Stimulated activated naive CD4-positive, alpha-beta T cell treated with Interleukin-2 at 50 U/mL for 16 hours (primary cell): ENCODE data around the gene RPS16.

Experiments used
- DNase-seq: peaks from one replicate; lab custom pipeline; 2025; lab: John Stamatoyannopoulos, UW

RPS16 gene

DNA sequence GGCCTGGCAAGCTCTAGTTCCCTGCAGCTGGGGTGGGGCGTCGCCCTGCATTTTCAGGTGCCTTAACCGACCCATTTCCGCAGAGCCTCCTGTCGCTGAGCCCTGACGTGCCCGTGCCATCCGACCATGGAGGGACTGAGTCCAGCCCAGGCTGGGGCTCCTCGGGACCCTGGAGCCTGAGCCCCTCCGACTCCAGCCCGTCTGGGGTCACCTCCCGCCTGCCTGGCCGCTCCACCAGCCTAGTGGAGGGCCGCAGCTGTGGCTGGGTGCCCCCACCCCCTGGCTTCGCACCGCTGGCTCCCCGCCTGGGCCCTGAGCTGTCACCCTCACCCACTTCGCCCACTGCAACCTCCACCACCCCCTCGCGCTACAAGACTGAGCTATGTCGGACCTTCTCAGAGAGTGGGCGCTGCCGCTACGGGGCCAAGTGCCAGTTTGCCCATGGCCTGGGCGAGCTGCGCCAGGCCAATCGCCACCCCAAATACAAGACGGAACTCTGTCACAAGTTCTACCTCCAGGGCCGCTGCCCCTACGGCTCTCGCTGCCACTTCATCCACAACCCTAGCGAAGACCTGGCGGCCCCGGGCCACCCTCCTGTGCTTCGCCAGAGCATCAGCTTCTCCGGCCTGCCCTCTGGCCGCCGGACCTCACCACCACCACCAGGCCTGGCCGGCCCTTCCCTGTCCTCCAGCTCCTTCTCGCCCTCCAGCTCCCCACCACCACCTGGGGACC, 27.9 kb downstream of the RPS16 start:
- DNase-seq = peak; percentile 55

- DNase-seq = no peak
Measured at GRCh38 chr19:39407410-39407659, 28.4 kb downstream of the RPS16 start.

GRCh38 chr19:39406656-39407409, 28.9 kb downstream of the RPS16 start, which contains the start of gene ZFP36:
Gene ZFP36, plus strand, starts transcription at chr19:39406847. Its CDS starts 58 bp downstream, at chr19:39406905.
- peak; percentile 83 for DNase-seq

DNA sequence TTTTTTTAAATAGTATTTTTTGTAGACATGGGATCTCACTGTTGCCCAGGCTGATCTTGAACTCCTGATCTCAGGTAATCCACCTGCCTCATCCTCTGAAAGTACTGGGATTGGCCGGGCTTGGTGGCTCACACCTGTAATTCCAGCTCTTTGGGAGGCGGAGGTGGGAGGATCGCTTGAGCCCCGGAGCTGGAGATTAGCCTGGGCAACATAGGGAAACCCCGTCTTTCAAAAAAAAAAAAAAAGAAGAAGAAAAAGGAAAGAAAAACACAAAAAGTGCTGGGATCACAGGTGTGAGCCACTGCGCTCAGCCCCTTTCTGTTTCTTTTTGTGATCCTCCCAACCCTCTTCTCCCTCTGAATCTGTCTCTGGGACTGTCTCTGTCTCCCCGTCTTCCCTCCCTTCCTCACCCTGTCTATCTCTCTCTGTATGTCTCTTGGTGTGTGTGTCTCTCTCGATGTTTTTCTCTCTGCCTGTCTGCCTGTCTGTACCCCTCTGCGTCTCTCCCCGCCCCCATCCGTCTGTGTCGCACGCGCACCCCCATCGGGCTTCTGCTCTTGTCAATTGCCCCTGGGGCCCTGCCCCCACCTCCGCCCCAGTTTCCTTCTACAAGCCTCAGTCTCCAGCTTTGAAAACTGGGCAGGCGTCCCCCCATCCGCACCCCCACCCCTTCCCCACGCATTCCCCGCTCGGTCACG, 29.6 kb downstream of the RPS16 start:
- DNase-seq = peak; percentile 78

DNA sequence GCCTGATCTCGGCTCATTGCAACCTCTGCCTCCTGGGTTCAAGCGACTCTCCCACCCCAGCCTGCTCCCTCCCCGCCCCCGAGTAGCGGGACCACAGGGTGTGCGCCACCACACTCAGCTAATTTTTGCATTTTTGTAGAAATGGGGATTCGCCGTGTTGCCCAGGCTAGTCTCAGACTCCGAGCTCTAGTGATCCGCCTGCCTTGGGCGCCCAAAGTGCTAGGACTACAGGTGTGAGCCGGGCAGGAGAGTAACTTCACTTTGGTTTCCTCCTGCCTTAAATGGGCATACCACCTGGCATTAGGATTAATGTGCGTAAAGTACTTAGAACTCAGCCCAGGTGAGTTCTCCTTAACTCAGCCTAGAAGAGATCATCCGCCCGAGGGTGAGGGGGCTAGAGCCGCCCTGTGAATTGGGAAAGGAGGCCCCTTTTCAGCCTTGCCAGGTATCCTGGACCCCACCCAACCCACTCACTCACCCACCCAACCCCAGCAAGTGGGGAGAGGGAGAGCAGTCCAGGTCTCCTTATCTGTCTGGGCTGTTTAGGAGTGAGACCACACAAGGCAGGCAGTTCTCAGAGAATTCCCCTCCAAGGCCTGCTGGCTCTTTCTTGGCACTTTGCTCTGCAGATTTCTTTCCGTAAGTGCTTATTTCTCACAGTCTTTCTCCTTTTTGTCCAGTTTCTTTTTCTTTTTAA, 30.3 kb downstream of the RPS16 start:
- no peak for DNase-seq

DNA sequence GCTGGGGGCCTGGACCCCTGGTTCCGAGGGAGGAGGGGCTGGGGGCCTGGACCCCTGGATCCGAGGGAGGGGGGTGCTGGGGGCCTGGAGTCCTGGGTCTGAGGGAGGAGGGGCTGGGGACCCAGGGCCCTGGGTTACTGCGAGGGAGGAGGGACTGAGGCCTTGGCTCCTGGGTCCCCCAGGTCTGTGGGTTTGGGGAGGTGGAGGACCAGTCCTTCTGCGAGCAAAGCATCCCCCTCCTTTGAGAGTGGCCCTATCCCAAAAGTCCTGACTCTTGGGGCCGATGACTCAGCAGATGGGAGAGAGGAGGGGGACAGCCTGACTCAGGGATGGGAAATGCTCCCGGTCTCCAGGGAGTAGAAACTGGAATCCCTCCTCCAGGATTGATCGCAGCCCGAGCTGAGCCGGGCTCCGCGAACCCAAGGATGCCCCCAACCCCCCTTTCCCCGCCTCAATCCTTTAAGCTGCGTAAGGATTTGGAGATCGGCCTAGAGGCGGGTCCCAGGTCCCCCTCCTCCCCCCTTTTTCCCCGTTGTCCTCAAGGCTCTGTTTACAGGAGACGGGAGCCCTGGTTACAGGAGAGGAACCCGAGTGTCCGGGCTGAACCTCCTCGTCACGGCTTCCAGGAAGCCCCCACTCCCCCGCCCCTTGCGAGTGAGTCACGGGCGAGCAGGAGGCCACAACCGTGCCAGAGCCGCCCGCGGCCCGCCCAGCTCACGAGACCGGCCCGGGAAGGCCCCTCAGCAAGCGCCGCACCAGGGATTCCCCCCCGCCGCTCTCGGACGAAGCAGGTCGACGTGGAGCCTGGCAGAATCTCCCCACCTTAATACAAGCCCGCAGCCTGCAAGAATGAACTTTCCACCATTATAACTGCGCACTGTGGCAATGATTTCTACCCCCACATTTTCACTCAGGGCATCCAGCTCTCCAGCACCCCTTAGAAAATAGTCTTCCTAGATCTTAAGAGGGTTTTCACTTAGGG, 32.1 kb downstream of the RPS16 start:
- peak; percentile 97 for DNase-seq

GRCh38 chr19:39402346-39403300, 33.1 kb downstream of the RPS16 start:
- peak; percentile 82 for DNase-seq

- peak; percentile 80 for DNase-seq
Measured at GRCh38 chr19:39401549-39402345, 34.0 kb downstream of the RPS16 start.

DNA sequence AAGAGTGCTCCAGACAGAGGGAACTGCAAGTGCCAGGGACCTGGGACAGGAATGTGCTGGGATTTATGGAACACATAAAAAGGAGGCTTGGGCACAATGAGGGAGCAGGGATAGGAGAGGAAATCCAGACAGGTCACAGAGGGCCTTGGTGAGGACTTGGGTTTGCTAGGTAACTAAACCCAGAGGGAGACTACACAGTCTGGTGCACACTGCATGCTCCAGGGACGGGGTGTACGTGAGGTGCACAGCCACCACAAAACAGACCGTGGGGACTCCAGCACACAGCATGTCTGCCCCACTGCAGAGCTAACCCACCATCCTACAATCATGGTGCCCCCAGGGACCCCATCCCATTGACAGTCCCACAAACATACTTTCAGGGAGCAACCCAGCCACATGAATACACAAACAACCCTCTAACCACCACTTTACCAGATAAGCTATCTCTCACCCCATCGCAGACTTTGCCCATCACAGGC, 34.6 kb downstream of the RPS16 start:
- no peak for DNase-seq

GRCh38 chr19:39400061-39400460, 35.7 kb downstream of the RPS16 start:
- DNase-seq = no peak

DNA sequence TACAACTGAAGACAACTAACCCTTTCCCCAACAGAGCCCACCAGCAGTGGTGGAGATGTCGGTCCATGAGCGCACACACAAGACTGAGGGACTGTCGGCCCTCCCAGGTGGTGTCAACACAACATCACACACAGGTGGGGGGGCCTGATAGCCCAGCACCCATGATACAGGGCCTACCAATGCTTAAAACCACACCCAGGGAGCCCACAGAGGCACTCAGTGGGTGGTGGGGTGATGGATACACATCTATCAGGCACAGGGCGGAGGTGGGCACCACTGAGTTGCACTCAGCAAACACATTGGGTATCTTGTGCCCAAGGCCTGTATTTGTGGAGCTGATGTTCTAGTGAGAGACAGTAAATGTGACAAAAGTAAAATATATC, 36.1 kb downstream of the RPS16 start:
- DNase-seq = no peak

DNA sequence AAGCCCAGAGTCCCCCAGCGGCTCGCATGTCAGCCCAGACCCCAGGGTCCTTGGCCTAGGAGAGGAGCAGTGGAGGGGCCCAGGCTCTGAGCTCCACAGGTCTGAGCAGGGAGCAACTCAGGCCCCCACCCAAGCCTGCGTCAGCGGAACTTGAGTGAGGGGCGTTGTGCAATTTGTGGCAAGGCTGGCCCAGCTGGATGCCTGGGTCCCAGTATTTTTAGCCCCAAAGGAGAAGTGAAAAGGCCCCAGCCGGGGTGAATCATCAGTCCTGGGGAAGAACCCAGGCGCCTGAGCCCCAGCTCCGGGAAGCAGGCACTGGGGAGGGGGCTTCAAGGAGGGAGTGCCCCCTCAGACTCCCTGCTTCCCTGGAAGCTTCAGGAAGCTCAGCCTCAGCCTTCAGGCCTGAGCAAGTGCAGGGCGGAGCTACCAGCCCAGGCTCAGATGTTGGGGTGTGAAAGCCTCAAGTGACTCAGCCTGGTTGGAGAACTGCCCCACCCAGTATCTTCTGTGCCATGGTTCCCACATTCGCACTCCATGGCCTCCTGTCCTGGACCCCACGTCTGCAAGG, 37.4 kb downstream of the RPS16 start:
- DNase-seq = peak; percentile 46

DNA sequence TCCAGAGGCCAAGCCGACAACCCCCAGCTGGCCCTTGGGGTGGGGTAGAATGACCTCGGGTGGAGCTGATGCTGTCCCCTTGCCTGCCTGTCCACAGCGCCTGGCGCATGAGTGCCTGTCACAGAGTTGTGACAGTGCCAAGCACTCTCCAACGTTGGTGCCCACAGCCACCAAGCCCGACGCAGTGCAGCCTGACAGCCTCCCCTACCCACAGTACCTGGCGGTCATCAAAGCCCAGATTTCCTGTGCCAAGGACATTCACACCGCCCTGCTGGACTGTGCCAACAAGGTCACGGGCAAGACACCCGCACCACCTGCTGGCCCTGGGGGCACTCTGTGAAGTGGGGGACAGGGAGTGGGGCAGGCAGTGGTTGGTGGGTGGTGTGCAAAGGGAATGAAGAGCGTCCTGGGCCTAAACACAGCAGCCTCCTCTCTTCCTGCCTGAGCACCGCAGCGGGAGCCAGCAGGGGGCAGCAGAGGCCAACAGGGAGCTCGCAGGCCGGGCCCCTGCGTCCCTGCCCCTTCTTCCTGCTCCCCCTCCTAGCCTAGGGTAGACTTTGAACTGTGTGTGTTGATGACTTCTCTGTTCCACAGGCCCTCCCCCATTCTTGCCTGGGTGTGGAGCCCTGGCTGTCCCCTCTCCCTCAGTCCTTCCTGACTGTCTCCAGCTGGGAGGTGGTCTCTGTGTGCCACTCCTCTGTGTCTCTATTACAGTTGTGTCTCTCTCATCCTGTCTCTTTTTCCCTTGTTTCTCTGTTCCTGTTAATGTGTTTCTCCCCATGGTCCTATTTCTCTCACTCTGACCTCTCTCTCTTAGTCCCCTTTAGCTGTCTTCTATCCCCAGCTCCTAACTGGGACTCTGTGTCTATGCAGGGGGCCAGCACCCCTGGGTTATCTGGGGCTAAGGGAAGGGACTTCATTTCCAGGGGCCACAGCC, 38.1 kb downstream of the RPS16 start:
- DNase-seq = peak; percentile 90

- peak; percentile 98 for DNase-seq
Measured at GRCh38 chr19:39390751-39391437, 44.9 kb downstream of the RPS16 start, which contains the start of the genes MED29 and PAF1. Gene MED29, plus strand, starts transcription at chr19:39391378. Its CDS starts 45 bp downstream, at chr19:39391423. Gene PAF1, minus strand, starts transcription at chr19:39391106. Its CDS starts 242 bp downstream, at chr19:39390864.

DNA sequence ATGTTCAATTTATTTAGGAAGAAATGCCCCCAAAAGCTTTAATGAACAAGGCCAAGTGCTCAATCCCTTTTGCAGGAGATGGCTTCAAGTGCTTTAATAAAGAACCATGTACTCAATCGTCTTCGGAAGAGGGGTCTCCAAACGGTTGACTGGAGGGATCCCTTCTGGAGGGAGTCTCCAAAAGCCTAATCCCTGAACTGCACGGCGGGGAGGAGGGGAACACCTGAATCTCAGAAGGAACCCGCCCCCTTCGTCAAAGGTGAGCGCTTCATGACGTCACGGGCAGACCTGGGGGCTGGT, 45.3 kb downstream of the RPS16 start:
- no peak for DNase-seq

- no peak for DNase-seq
Measured at GRCh38 chr19:39389631-39390414, 45.9 kb downstream of the RPS16 start.
